ENCODE results near the gene TFB2M.
"Not testable (repeated sequence)": the region's sequence is repeated elsewhere in the genome, so short reads cannot be mapped to it uniquely, and the experiment has no call there.

TFB2M gene

GRCh38 chr1:246582301-246583055, 16.4 kb upstream of the TFB2M start:
- no peak for DNase-seq

GRCh38 chr1:246580497-246581370, 14.7 kb upstream of the TFB2M start:
- DNase-seq = no peak

- DNase-seq = no peak
Observed at GRCh38 chr1:246579818-246580217, 13.8 kb upstream of the TFB2M start.

GRCh38 chr1:246577720-246578106, 11.7 kb upstream of the TFB2M start:
- DNase-seq = no peak

GRCh38 chr1:246577082-246577719, 11.1 kb upstream of the TFB2M start:
- no peak for DNase-seq

GRCh38 chr1:246576709-246577032, 10.6 kb upstream of the TFB2M start:
- no peak for DNase-seq

GRCh38 chr1:246573491-246573890, 7.4 kb upstream of the TFB2M start:
- DNase-seq = no peak

- no peak for DNase-seq
Observed at GRCh38 chr1:246572785-246573184, 6.7 kb upstream of the TFB2M start.

- DNase-seq = no peak
Observed at GRCh38 chr1:246571953-246572352, 5.9 kb upstream of the TFB2M start.

- DNase-seq = not testable (repeated sequence)
Observed at GRCh38 chr1:246571309-246571708, 5.2 kb upstream of the TFB2M start.

- peak; percentile 65 for DNase-seq
Observed at GRCh38 chr1:246569248-246570238, 3.5 kb upstream of the TFB2M start.

- DNase-seq = no peak
Observed at GRCh38 chr1:246567646-246568235, 1.7 kb upstream of the TFB2M start.

GRCh38 chr1:246566813-246567645, 968 bp upstream of the TFB2M start:
- peak; percentile 86 for DNase-seq

GRCh38 chr1:246565751-246566127, 322 bp downstream of the TFB2M start:
- DNase-seq = peak; percentile 58

GRCh38 chr1:246564839-246565750, 966 bp downstream of the TFB2M start:
- DNase-seq = no peak

GRCh38 chr1:246560833-246561232, 5.2 kb downstream of the TFB2M start:
- DNase-seq = not testable (repeated sequence)

- DNase-seq = no peak
Observed at GRCh38 chr1:246559310-246559709, 6.8 kb downstream of the TFB2M start.

- DNase-seq = no peak
Observed at GRCh38 chr1:246558041-246558440, 8.0 kb downstream of the TFB2M start.

- no peak for DNase-seq
Observed at GRCh38 chr1:246554201-246554600, 11.9 kb downstream of the TFB2M start.

- no peak for DNase-seq
Observed at GRCh38 chr1:246552110-246552509, 14.0 kb downstream of the TFB2M start.
